Endothelial cell of umbilical vein (primary cell): ENCODE measurements around the gene SLC16A7. TPM values are rescaled to one million over a fixed set of nuclear protein-coding genes. Genes with fewer than 3 reads are reported as not detected.

ENCODE experiments used
- BruUV-seq: library from RNA; stranded (reverse); fragments of 400-500 nt; replicated peaks from 2 replicates; lab custom pipeline; 2021; lab: Mats Ljungman, UMichigan
- CTCF ChIA-PET: fragments of 300-600, 350-600 bp; sonication (Branson Sonifier 250); formaldehyde crosslinking; loops from one replicate; lab custom pipeline; 2021; ENCODE audit warnings: antibody characterized with exemption, inconsistent platforms; lab: Charles Lee
- POLR2A ChIA-PET: fragments of 300-600, 350-600 bp; sonication (Branson Sonifier 250); formaldehyde crosslinking; loops from one replicate; lab custom pipeline; 2021; ENCODE audit warnings: antibody characterized with exemption, inconsistent platforms; lab: Charles Lee
- DNase-seq: peaks from one replicate; pipeline ENCODE4 v3.0.0-alpha.2; 2011; ENCODE audit warnings: low read depth, low spot score
- FAIRE-seq: peaks from 2 replicates; lab custom pipeline; 2011; peaks lifted over from hg19 to GRCh38; lab: Jason Lieb, UNC
- H2AFZ ChIP-seq: 2 replicates; pipeline ENCODE4 v1.6.0; 2012; ENCODE audit warnings: low read depth, low read length, control low read depth, inconsistent platforms
- H3K27ac ChIP-seq: 2 replicates; pipeline ENCODE4 v1.5.1; 2011; ENCODE audit warnings: low read depth, mild to moderate bottlenecking, control low read depth, low read length, moderate library complexity; ENCODE audit not compliant: insufficient read depth
- H3K27me3 ChIP-seq, 2 experiments: 2 replicates each; pipeline versions ENCODE4 v1.6.0 to v1.6.1; 2011; ENCODE audit warnings: low read length in 2 of 2, mixed read lengths in 1 of 2; ENCODE audit not compliant: control insufficient read depth in 2 of 2, insufficient read depth in 2 of 2
- H3K36me3 ChIP-seq, 2 experiments: 2 replicates in 1 of 2; 3 replicates in 1 of 2; pipeline ENCODE4 v1.5.1; 2011; ENCODE audit warnings: low read length in 2 of 2, mild to moderate bottlenecking in 1 of 2, moderate library complexity in 1 of 2; ENCODE audit not compliant: control insufficient read depth in 2 of 2, insufficient read depth in 2 of 2; ENCODE audit errors: extremely low read depth in 1 of 2
- H3K4me1 ChIP-seq: 3 replicates; pipeline ENCODE4 v1.5.1; 2011; ENCODE audit warnings: mild to moderate bottlenecking, low read length; ENCODE audit not compliant: control insufficient read depth, insufficient read depth; ENCODE audit errors: extremely low read depth
- H3K4me2 ChIP-seq: 2 replicates; pipeline ENCODE4 v1.6.1; 2011; ENCODE audit warnings: low read length, control low read depth, mixed read lengths; ENCODE audit not compliant: insufficient read depth
- H3K4me3 ChIP-seq, 3 experiments: fragments of 200-600 bp in 1 of 3; sonication (generic), shearing (Covaris generic) in 1 of 3; replicated peaks in 1 of 3; 2 replicates each; pipeline ENCODE4 v1.5.1; 2011 to 2016; ENCODE audit warnings: control low read depth in 3 of 3, low read length in 3 of 3, mild to moderate bottlenecking in 2 of 3, inconsistent platforms in 1 of 3, low read depth in 1 of 3, moderate library complexity in 1 of 3; ENCODE audit not compliant: insufficient read depth in 1 of 3
- H3K79me2 ChIP-seq: 2 replicates; pipeline ENCODE4 v1.6.0; 2012; ENCODE audit warnings: low read length, inconsistent platforms; ENCODE audit not compliant: control insufficient read depth, insufficient read depth
- H3K9ac ChIP-seq: replicated peaks from 2 replicates; pipeline ENCODE3; 2011; ENCODE audit warnings: low read length, control low read depth; ENCODE audit not compliant: insufficient read depth; ENCODE audit errors: extremely low read depth
- H3K9me1 ChIP-seq: replicated peaks from 3 replicates; pipeline ENCODE4 v1.6.0; 2011; ENCODE audit warnings: mild to moderate bottlenecking, low read length; ENCODE audit not compliant: control insufficient read depth, insufficient read depth; ENCODE audit errors: extremely low read depth
- H3K9me3 ChIP-seq: replicated peaks from 2 replicates; pipeline ENCODE4 v1.5.1; 2012; ENCODE audit warnings: low read length, inconsistent platforms; ENCODE audit not compliant: control insufficient read depth, insufficient read depth
- H4K20me1 ChIP-seq: replicated peaks from 2 replicates; pipeline ENCODE3; 2011; ENCODE audit warnings: mild to moderate bottlenecking, low read length; ENCODE audit not compliant: control insufficient read depth, insufficient read depth; ENCODE audit errors: extremely low read depth
- CTCF ChIP-seq, 2 donors: IDR thresholded peaks; 1 replicate in 1 of 2; 2 replicates in 1 of 2; pipeline ENCODE4 v1.5.1; 2011; ENCODE audit warnings: low read length in 2 of 2, mild to moderate bottlenecking in 2 of 2, moderate library complexity in 2 of 2, control low read depth in 1 of 2, inconsistent platforms in 1 of 2, low read depth in 1 of 2; ENCODE audit not compliant: insufficient read depth in 1 of 2; ENCODE audit errors: extremely low read depth in 1 of 2
- EZH2 ChIP-seq: IDR thresholded peaks from 2 replicates; pipeline ENCODE4 v1.6.1; 2012; ENCODE audit warnings: borderline replicate concordance, low read depth, mild to moderate bottlenecking, moderate library complexity, low read length, inconsistent platforms; ENCODE audit not compliant: severe bottlenecking
- FOS ChIP-seq: IDR thresholded peaks from 2 replicates; pipeline ENCODE4 v1.6.1; 2011; ENCODE audit warnings: mild to moderate bottlenecking, low read length, moderate library complexity, borderline replicate concordance; ENCODE audit not compliant: insufficient read depth
- GATA2 ChIP-seq: IDR thresholded peaks from 2 replicates; pipeline ENCODE4 v1.7.0; 2011; ENCODE audit warnings: low read depth, mild to moderate bottlenecking, moderate library complexity, mixed read lengths, low read length; ENCODE audit not compliant: insufficient read length, insufficient read depth
- JUN ChIP-seq: IDR thresholded peaks from 2 replicates; pipeline ENCODE4 v1.6.1; 2011; ENCODE audit warnings: borderline replicate concordance, low read depth; ENCODE audit not compliant: insufficient read length, insufficient read depth
- MAX ChIP-seq: IDR thresholded peaks from 2 replicates; pipeline ENCODE4 v1.6.1; 2011; ENCODE audit not compliant: insufficient read depth, insufficient read length
- MYC ChIP-seq: IDR thresholded peaks from one replicate; pipeline ENCODE4 v1.6.1; 2011; ENCODE audit warnings: mild to moderate bottlenecking, low read depth, low read length
- POLR2A ChIP-seq: IDR thresholded peaks from 2 replicates; pipeline ENCODE4 v1.6.1; 2012; ENCODE audit warnings: low read depth, mild to moderate bottlenecking, control low read depth, low read length
- POLR2AphosphoS5 ChIP-seq: IDR thresholded peaks from 2 replicates; pipeline ENCODE4 v1.6.1; 2012; ENCODE audit warnings: low read depth, mild to moderate bottlenecking, control low read depth, low read length, moderate library complexity; ENCODE audit not compliant: insufficient read depth
- dilution Hi-C: fragments of 300-500 bp; cut with MboI; formaldehyde crosslinking; loops from one replicate; pipeline ENCODE4 v1.15.0; 2019; ENCODE audit warnings: low sequenced_read_pairs; ENCODE audit not compliant: extremely low pct_ligation_motif_present
- intact Hi-C: fragments of 100-400 bp; cut with micrococcal nuclease; formaldehyde crosslinking; loops from one replicate; pipeline ENCODE4 v1.10.0; 2022
- polyA plus RNA-seq, 4 experiments: library from polyadenylated mRNA; depleted of rRNA in 3 of 4; stranded (reverse) in 3 of 4; unstranded in 1 of 4; fragments of >200 nt; gene quantifications; 2 replicates each; pipeline versions ENCODE4 v1.2.1 to v1.2.3, GENCODE V29; 2011 to 2012; ENCODE audit warnings: missing spikeins in 1 of 4
- total RNA-seq: library from RNA; stranded (reverse); gene quantifications from 2 replicates; pipeline ENCODE4 v1.2.3, GENCODE V29; 2021

The SLC16A7 gene
- total and polyA plus RNA-seq, 2 donors (not counting 3 experiments of a cell fraction or from before 2014, with no cell fraction given), result 2.9 to 8.9 TPM

GRCh38 chr12:59715434-59715833 is 119.6 kb downstream of the SLC16A7 start:
- TF ChIP-seq MYC, result no peak
- no peak for TF ChIP-seq GATA2
- no peak for TF ChIP-seq JUN
- no peak for TF ChIP-seq FOS
- no peak for TF ChIP-seq POLR2AphosphoS5
- TF ChIP-seq EZH2, result no peak
- no peak for TF ChIP-seq POLR2A
- TF ChIP-seq CTCF (IDR thresholded peaks at IDR 0.05; ENCODE audit: extremely low read depth in 1 of 2, insufficient read depth in 1 of 2, low read depth in 1 of 2, low read length in 2 of 2), result no peak
- no peak for TF ChIP-seq MAX
- H3K9me3 ChIP-seq, result no peaks in the 10 kb centered on the region
- H3K9ac ChIP-seq, result no peak overlapping the region
- intact Hi-C loops (loop anchor here (5.0 kb wide), 1 partner anchor 507 kb away; no protein-coding TSS in a partner anchor), dilution Hi-C loops (no loop called here)
- no TSS peak for BruUV-seq
- H3K36me3 ChIP-seq, result no peaks in the 10 kb centered on the region
- ChIA-PET POLR2A (no interaction called here), CTCF (interaction anchor here (0.9 kb wide), 1 partner anchor 13 kb away, joined by 3 read pairs; no protein-coding TSS in a partner anchor)
- no peaks in the 10 kb centered on the region for H4K20me1 ChIP-seq
- no peak overlapping the region for H2AFZ ChIP-seq
- H3K4me2 ChIP-seq, result no peak overlapping the region
- H3K4me3 ChIP-seq, result no peak overlapping the region
- no peaks in the 10 kb centered on the region for H3K4me1 ChIP-seq
- DNase-seq (no peak), FAIRE-seq (no peak)
- no peaks in the 10 kb centered on the region for H3K27me3 ChIP-seq
- no peaks in the 10 kb centered on the region for H3K79me2 ChIP-seq
- no peak overlapping the region for H3K27ac ChIP-seq
- no peaks in the 10 kb centered on the region for H3K9me1 ChIP-seq
